Measurements from ENCODE around the gene PRKAG2.

PRKAG2 gene

DNA sequence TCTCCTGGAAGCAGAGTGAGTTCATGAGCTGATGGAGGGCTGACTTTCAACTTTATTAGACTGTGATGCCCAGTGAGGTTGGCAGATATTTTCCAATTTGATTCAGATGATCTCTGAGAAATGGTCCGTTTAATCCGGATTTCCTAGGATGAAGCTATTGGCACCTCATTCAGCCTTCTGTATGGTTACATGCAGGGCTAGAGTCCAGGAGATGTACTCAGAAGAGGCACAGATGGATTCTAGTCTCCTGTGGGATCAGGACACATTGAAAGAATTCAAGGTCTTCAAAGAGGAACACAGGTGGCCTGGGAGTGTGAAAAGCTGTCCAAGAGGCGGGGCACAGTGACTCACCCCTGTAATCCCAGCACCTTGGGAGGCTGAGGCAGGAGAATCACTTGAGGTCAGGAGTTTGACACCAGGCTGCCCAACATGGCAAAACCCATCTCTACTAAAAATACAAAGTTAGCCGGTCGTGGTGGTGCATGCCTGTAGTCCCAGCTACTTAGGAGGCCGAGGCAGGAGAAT lies 334.2 kb downstream of the PRKAG2 start:
- no peaks in the 10 kb centered on the region for H3K36me3 ChIP-seq (replicated peaks; ENCODE audit: low read depth, low read length)
- H3K9me3 ChIP-seq (ENCODE audit: insufficient read depth, low read length), result no peaks in the 10 kb centered on the region
- no peaks in the 10 kb centered on the region for H4K20me1 ChIP-seq (ENCODE audit: insufficient read depth, low read length)
- H3K4me3 ChIP-seq (ENCODE audit: low read length), result no peak overlapping the region
- H3K27me3 ChIP-seq (ENCODE audit: low read depth, low read length), result peaks cover 48% of the 10 kb centered on the region
- no peaks in the 10 kb centered on the region for H3K79me2 ChIP-seq (ENCODE audit: low read length)
- no peak overlapping the region for H2AFZ ChIP-seq (ENCODE audit: low read depth, low read length)
- H3K4me1 ChIP-seq (ENCODE audit: low read length), result no peaks in the 10 kb centered on the region
- TF ChIP-seq CTCF (IDR thresholded peaks at IDR 0.05; ENCODE audit: low read depth, low read length) (no peak), EZH2phosphoT487 (IDR thresholded peaks at IDR 0.05; ENCODE audit: low read depth) (no peak)
- no peak overlapping the region for H3K27ac ChIP-seq (ENCODE audit: low read length)
- no peak overlapping the region for H3K9ac ChIP-seq (ENCODE audit: low read length)
- H3K4me2 ChIP-seq (ENCODE audit: low read length), result no peak overlapping the region

DNA sequence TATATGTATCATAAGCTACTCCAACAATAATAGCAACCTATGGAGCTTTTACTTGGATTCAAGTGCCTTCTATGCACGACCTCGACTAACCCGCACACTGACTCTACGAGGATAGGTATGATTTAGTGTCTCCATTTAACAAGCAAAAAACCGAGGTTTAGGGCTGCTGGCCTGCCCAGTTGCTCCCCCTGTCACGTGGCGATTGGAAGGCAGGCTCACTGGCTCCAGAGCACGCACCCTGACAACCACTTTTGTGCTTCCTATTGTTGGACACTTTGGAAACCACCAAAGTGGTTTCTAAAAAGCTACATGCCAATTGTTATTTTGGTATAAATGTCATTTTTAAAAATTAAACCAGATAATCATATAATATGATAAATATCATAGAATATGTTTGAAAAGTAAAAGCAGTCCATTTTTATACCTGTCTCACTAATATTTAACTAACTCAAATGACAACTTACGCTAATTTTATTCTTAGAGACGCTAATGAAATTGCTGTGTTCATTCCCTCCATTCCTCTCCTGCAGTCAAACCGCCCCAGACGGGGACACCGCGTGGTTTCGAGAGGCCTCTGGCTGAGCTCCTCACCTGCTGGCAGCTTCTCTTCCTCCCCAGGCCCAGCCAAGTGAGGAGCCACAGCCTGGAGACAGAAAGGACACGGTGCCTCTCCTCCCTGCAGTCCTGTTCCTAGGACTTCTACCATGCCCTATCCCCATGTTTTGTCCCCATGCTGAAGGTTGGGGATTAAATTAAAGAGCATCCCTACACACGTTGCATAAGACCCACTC lies 335.0 kb downstream of the PRKAG2 start:
- no peaks in the 10 kb centered on the region for H3K79me2 ChIP-seq (ENCODE audit: low read length)
- H3K9me3 ChIP-seq (ENCODE audit: insufficient read depth, low read length), result no peaks in the 10 kb centered on the region
- H3K4me2 ChIP-seq (ENCODE audit: low read length), result no peak overlapping the region
- TF ChIP-seq EZH2phosphoT487 (IDR thresholded peaks at IDR 0.05; ENCODE audit: low read depth), result no peak
- no peak for TF ChIP-seq CTCF (IDR thresholded peaks at IDR 0.05; ENCODE audit: low read depth, low read length)
- H3K4me1 ChIP-seq (ENCODE audit: low read length), result no peaks in the 10 kb centered on the region
- no peaks in the 10 kb centered on the region for H3K36me3 ChIP-seq (replicated peaks; ENCODE audit: low read depth, low read length)
- H4K20me1 ChIP-seq (ENCODE audit: insufficient read depth, low read length), result no peaks in the 10 kb centered on the region
- no peak overlapping the region for H3K27ac ChIP-seq (ENCODE audit: low read length)
- H2AFZ ChIP-seq (ENCODE audit: low read depth, low read length), result no peak overlapping the region
- H3K4me3 ChIP-seq (ENCODE audit: low read length), result no peak overlapping the region
- H3K9ac ChIP-seq (ENCODE audit: low read length), result no peak overlapping the region
- peaks cover 45% of the 10 kb centered on the region for H3K27me3 ChIP-seq (ENCODE audit: low read depth, low read length)

DNA sequence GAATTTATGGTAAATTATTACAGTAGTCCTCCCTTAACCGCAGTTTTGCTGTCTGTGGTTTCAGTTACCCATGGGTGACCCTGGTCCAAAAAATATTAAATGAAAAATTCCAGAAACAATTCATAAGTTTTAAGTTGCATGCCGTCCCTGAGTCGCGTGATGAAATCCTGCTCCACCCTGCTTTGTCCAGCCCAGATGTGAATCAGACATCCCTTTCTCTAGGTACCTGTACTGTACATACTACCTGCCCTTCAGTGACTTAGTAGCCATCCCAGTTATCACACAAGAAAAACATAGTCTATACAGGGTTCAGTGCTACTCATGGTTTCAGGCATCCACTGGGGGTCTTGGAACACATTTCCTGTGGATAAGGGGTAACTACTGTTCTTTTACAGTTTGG lies 336.8 kb downstream of the PRKAG2 start:
- H3K9ac ChIP-seq (ENCODE audit: low read length), result no peak overlapping the region
- H2AFZ ChIP-seq (ENCODE audit: low read depth, low read length), result no peak overlapping the region
- no peak overlapping the region for H3K27ac ChIP-seq (ENCODE audit: low read length)
- no peaks in the 10 kb centered on the region for H4K20me1 ChIP-seq (ENCODE audit: insufficient read depth, low read length)
- H3K79me2 ChIP-seq (ENCODE audit: low read length), result no peaks in the 10 kb centered on the region
- H3K4me3 ChIP-seq (ENCODE audit: low read length), result no peak overlapping the region
- H3K4me1 ChIP-seq (ENCODE audit: low read length), result no peaks in the 10 kb centered on the region
- H3K4me2 ChIP-seq (ENCODE audit: low read length), result no peak overlapping the region
- no peaks in the 10 kb centered on the region for H3K36me3 ChIP-seq (replicated peaks; ENCODE audit: low read depth, low read length)
- H3K27me3 ChIP-seq (ENCODE audit: low read depth, low read length), result peaks cover 35% of the 10 kb centered on the region
- no peaks in the 10 kb centered on the region for H3K9me3 ChIP-seq (ENCODE audit: insufficient read depth, low read length)
- no peak for TF ChIP-seq CTCF (IDR thresholded peaks at IDR 0.05; ENCODE audit: low read depth, low read length)
- TF ChIP-seq EZH2phosphoT487 (IDR thresholded peaks at IDR 0.05; ENCODE audit: low read depth), result no peak

- Histone ChIP-seq H3K4me2 (ENCODE audit: low read length) (no peak overlapping the region), H3K27me3 (ENCODE audit: low read depth, low read length) (peaks cover 32% of the 10 kb centered on the region), H3K4me3 (ENCODE audit: low read length) (no peak overlapping the region), H3K36me3 (replicated peaks; ENCODE audit: low read depth, low read length) (no peaks in the 10 kb centered on the region), H2AFZ (ENCODE audit: low read depth, low read length) (no peak overlapping the region), H4K20me1 (ENCODE audit: insufficient read depth, low read length) (no peaks in the 10 kb centered on the region), H3K9ac (ENCODE audit: low read length) (no peak overlapping the region), H3K4me1 (ENCODE audit: low read length) (no peaks in the 10 kb centered on the region), H3K79me2 (ENCODE audit: low read length) (no peaks in the 10 kb centered on the region), H3K9me3 (ENCODE audit: insufficient read depth, low read length) (no peaks in the 10 kb centered on the region), H3K27ac (ENCODE audit: low read length) (no peak overlapping the region)
- TF ChIP-seq EZH2phosphoT487 (IDR thresholded peaks at IDR 0.05; ENCODE audit: low read depth) (no peak), CTCF (IDR thresholded peaks at IDR 0.05; ENCODE audit: low read depth, low read length) (no peak)
These were observed 337.7 kb downstream of the PRKAG2 start for GRCh38 chr7:151539088-151539671.
